UCSD-AML1 (cell line): ENCODE measurements around the gene FSD1.
"Not testable (repeated sequence)": the region's sequence is repeated elsewhere in the genome, so short reads cannot be mapped to it uniquely, and the experiment has no call there.

Source experiments
- DNase-seq: peaks from one replicate; lab custom pipeline; 2025; ENCODE audit not compliant: unreplicated experiment; lab: John Stamatoyannopoulos, UW

The FSD1 gene

GRCh38 chr19:4313847-4314490 lies 9.6 kb downstream of the FSD1 start:
- no peak for DNase-seq

- DNase-seq: no peak
These were observed 12.6 kb downstream of the FSD1 start for GRCh38 chr19:4316956-4317355.

GRCh38 chr19:4318460-4318859 lies 14.1 kb downstream of the FSD1 start:
- DNase-seq: no peak

- DNase-seq: no peak
These were observed 14.8 kb downstream of the FSD1 start for GRCh38 chr19:4319067-4319718.

GRCh38 chr19:4320419-4320818 lies 16.0 kb downstream of the FSD1 start:
- DNase-seq: no peak

GRCh38 chr19:4322942-4323665 lies 18.7 kb downstream of the FSD1 start:
- DNase-seq: no peak

GRCh38 chr19:4323692-4324091 lies 19.3 kb downstream of the FSD1 start:
- DNase-seq: no peak

GRCh38 chr19:4324228-4324627 lies 19.8 kb downstream of the FSD1 start:
- DNase-seq: no peak

- no peak for DNase-seq
These were observed 21.9 kb downstream of the FSD1 start for GRCh38 chr19:4326215-4326836.

- no peak for DNase-seq
These were observed 22.4 kb downstream of the FSD1 start for GRCh38 chr19:4326837-4327251.

GRCh38 chr19:4327252-4327876 lies 23.0 kb downstream of the FSD1 start:
- DNase-seq: peak; percentile 78

GRCh38 chr19:4327877-4328242 lies 23.5 kb downstream of the FSD1 start:
- no peak for DNase-seq

- DNase-seq: peak; percentile 93
These were observed 24.0 kb downstream of the FSD1 start for GRCh38 chr19:4328243-4328990.

GRCh38 chr19:4328991-4329681 lies 24.7 kb downstream of the FSD1 start:
- not testable (repeated sequence) for DNase-seq

- DNase-seq: no peak
These were observed 25.5 kb downstream of the FSD1 start for GRCh38 chr19:4329858-4330257.

- no peak for DNase-seq
These were observed 30.7 kb downstream of the FSD1 start for GRCh38 chr19:4334929-4335570.

- DNase-seq: peak; percentile 24
These were observed 33.6 kb downstream of the FSD1 start for GRCh38 chr19:4337906-4338440.

- no peak for DNase-seq
These were observed 34.3 kb downstream of the FSD1 start, which contains the start of gene STAP2 for GRCh38 chr19:4338441-4339355. TSS of gene STAP2 (minus strand) at chr19:4338827. CDS start at chr19:4338753, 74 bp downstream.
